Measurements from ENCODE around the gene NAA10. TPM values are rescaled to one million over a fixed set of nuclear protein-coding genes. Genes with fewer than 3 reads are reported as not detected.

NAA10 gene
- total and polyA plus RNA-seq, 7 donors: 105 to 203 (median 166) TPM

DNA sequence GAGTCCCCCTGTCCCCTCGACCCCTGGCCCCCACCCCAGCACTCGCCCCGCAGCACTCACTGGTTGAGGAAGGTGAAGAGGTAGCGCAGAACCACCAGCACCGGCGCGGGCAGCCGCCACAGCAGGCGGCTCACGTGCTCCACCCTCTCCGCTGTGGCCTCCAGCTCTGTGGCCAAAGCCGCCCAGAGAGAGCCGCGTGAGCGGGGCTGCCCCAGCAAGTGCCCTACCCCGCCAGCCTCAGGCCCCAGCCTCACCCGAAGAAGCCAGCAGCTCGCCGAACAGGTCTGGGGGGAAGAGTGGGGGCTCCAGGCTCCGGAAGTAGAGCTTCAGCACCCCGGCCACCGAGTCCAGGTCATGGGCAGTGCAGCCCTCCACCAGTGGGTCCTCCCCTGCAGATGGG lies 24.4 kb downstream of the NAA10 start:
- ATAC-seq (no peak), DNase-seq (no peak)
- Histone ChIP-seq H3K27me3 (ENCODE audit: insufficient read depth in 3 of 3, low read length in 2 of 3) (peaks cover 0 to 39% (median 1%) of the 10 kb centered on the region in 3 donors), H3K27ac (no peak overlapping the region), H3K36me3 (ENCODE audit: insufficient read depth in 1 of 2, low read depth in 1 of 2) (no peaks in the 10 kb centered on the region), H3K9me3 (no peaks in the 10 kb centered on the region), H3K4me3 (no peak overlapping the region), H3K4me1 (no peaks in the 10 kb centered on the region)
- intact Hi-C loops (cut with DNase I): no loop called here
- WGBS, 3 donors: 92 to 99% (median 96%) methylated on average over 13 to 22 of the region's 22 CpGs
- TF ChIP-seq, protein P1, sequence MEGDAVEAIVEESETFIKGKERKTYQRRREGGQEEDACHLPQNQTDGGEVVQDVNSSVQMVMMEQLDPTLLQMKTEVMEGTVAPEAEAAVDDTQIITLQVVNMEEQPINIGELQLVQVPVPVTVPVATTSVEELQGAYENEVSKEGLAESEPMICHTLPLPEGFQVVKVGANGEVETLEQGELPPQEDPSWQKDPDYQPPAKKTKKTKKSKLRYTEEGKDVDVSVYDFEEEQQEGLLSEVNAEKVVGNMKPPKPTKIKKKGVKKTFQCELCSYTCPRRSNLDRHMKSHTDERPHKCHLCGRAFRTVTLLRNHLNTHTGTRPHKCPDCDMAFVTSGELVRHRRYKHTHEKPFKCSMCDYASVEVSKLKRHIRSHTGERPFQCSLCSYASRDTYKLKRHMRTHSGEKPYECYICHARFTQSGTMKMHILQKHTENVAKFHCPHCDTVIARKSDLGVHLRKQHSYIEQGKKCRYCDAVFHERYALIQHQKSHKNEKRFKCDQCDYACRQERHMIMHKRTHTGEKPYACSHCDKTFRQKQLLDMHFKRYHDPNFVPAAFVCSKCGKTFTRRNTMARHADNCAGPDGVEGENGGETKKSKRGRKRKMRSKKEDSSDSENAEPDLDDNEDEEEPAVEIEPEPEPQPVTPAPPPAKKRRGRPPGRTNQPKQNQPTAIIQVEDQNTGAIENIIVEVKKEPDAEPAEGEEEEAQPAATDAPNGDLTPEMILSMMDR (IDR thresholded peaks at IDR 0.05): no peak

- intact Hi-C loops (cut with DNase I): no loop called here
Observed at GRCh38 chrX:153909980-153910360, 24.9 kb downstream of the NAA10 start.

DNA sequence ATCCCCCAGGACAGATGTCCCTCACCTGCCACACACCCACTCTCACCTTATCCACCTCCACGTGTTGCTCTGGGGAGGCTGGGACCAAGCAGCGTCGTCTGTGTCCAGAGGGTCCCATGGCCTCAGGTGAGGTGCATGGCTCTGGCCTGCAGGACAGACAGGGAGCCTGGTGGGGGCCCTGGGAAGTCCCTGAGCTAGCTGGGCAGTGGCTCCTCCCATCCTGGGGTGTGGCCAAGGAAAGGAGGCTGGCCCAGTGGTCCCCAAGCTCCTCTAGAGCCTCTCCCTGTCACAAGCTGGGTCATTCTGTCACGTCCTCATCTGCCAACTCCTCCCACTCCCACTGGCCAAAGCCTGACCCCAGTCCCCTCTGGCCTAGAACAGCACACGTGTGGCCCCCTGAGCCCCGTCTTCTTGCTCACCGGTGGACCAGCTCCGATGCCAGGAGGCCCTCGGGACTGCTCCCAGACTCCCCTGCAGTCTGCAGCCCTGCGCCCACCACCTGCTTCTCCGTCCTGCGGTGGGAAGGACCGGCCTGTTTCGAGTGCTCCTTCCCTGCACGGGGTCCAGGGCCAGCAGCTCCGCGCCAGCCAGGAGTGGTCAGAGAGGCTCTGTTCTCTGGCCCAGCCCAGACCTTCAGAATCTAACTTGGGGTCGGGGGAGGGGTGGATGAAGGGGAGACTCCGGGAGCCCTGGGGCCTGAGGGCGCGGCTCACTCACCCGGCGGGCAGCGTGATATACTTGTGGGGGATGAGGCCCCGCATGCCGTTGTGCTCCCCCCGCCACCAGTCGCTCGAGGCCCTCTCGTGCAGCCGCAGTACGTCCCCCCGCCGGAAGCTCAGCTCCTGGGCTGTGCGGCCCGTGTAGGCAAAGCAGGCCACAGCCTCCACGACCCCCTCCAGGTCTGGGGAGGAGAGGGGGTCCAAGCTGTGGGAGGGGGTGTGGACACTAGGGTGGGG lies 25.5 kb downstream of the NAA10 start:
- no peak overlapping the region for H3K27ac ChIP-seq
- no peak overlapping the region for H3K4me3 ChIP-seq
- H3K27me3 ChIP-seq (ENCODE audit: insufficient read depth in 3 of 3, low read length in 2 of 3): peaks cover 0 to 50% (median 1%) of the 10 kb centered on the region in 3 donors
- H3K4me1 ChIP-seq: no peaks in the 10 kb centered on the region
- no peak for ATAC-seq
- H3K9me3 ChIP-seq: no peaks in the 10 kb centered on the region
- H3K36me3 ChIP-seq (ENCODE audit: insufficient read depth in 1 of 2, low read depth in 1 of 2): no peaks in the 10 kb centered on the region
- intact Hi-C loops (cut with DNase I): no loop called here
- WGBS, 3 donors: 71 to 83% (median 80%) methylated on average over 17 to 37 of the region's 37 CpGs
- DNase-seq: no peak
- TF ChIP-seq, protein P1 (IDR thresholded peaks at IDR 0.05): no peak

More at GRCh38 chrX:153909980-153910360, 24.9 kb downstream of the NAA10 start:
- WGBS, 3 donors: 93 to 100% (median 93%) methylated on average over 8 to 25 of the region's 25 CpGs
- H3K36me3 ChIP-seq (ENCODE audit: insufficient read depth in 1 of 2, low read depth in 1 of 2): no peaks in the 10 kb centered on the region
- no peak for ATAC-seq
- no peaks in the 10 kb centered on the region for H3K4me1 ChIP-seq
- TF ChIP-seq, protein P1 (IDR thresholded peaks at IDR 0.05): no peak
- H3K4me3 ChIP-seq: no peak overlapping the region
- no peak for DNase-seq
- H3K9me3 ChIP-seq: no peaks in the 10 kb centered on the region
- no peak overlapping the region for H3K27ac ChIP-seq
- H3K27me3 ChIP-seq (ENCODE audit: insufficient read depth in 3 of 3, low read length in 2 of 3): peaks cover 0 to 43% (median 1%) of the 10 kb centered on the region in 3 donors

GRCh38 chrX:153908219-153908860 lies 26.5 kb downstream of the NAA10 start:
- intact Hi-C loops (cut with DNase I): no loop called here
- peaks cover 0 to 55% (median 1%) of the 10 kb centered on the region in 3 donors for H3K27me3 ChIP-seq (ENCODE audit: insufficient read depth in 3 of 3, low read length in 2 of 3)
- WGBS, 3 donors: 83 to 88% (median 87%) methylated on average over 13 to 23 of the region's 23 CpGs
- no peak overlapping the region for H3K4me3 ChIP-seq
- H3K36me3 ChIP-seq (ENCODE audit: insufficient read depth in 1 of 2, low read depth in 1 of 2): no peaks in the 10 kb centered on the region
- no peaks in the 10 kb centered on the region for H3K9me3 ChIP-seq
- DNase-seq: peak in 1 of 2 donors; percentile 45
- H3K4me1 ChIP-seq: no peaks in the 10 kb centered on the region
- ATAC-seq: no peak
- no peak overlapping the region for H3K27ac ChIP-seq
- TF ChIP-seq, protein P1 (IDR thresholded peaks at IDR 0.05): no peak

All from psoas muscle (tissue), 8 donors.